Neural cell (in vitro differentiated cells): ENCODE data around the gene SDHC. TPM values are rescaled to one million over a fixed set of nuclear protein-coding genes. Genes with fewer than 3 reads are reported as not detected.
"Not testable (repeated sequence)": the region's sequence is repeated elsewhere in the genome, so short reads cannot be mapped to it uniquely, and the experiment has no call there.

ENCODE experiments used
- H2AFZ ChIP-seq: fragments of 200-600, 300-800 bp; sonication (generic), shearing (Covaris generic); 2 replicates; pipeline ENCODE4 v1.6.0; 2014; ENCODE audit warnings: low read depth, mild to moderate bottlenecking, antibody characterized with exemption, low read length, moderate library complexity
- H3F3A ChIP-seq: fragments of 200-600 bp; shearing (Covaris generic); 2 replicates; pipeline ENCODE4 v1.6.1; 2016; ENCODE audit warnings: mild to moderate bottlenecking, moderate library complexity, mixed read lengths, antibody characterized with exemption, low read length; ENCODE audit not compliant: insufficient read depth, poor library complexity, severe bottlenecking
- H3K27ac ChIP-seq: fragments of 200-600, 300-800 bp; sonication (generic), shearing (Covaris generic); 2 replicates; pipeline ENCODE4 v1.5.1; 2014; ENCODE audit warnings: mild to moderate bottlenecking, low read length, moderate library complexity
- H3K27me3 ChIP-seq: fragments of 300-800, 200-600 bp; sonication (generic), shearing (Covaris generic); 2 replicates; pipeline ENCODE4 v1.6.0; 2014; ENCODE audit warnings: mild to moderate bottlenecking, low read depth, low read length, moderate library complexity; ENCODE audit not compliant: insufficient read depth
- H3K36me3 ChIP-seq: fragments of 300-800, 200-600 bp; sonication (generic), shearing (Covaris generic); 2 replicates; pipeline ENCODE4 v1.5.1; 2014; ENCODE audit warnings: mild to moderate bottlenecking, antibody characterized with exemption, low read length, moderate library complexity; ENCODE audit not compliant: insufficient read depth
- H3K4me2 ChIP-seq: fragments of 300-800, 200-600 bp; sonication (generic), shearing (Covaris generic); 2 replicates; pipeline ENCODE4 v1.6.0; 2014; ENCODE audit warnings: mild to moderate bottlenecking, low read length
- H3K4me3 ChIP-seq: fragments of 300-800, 200-600 bp; sonication (generic), shearing (Covaris generic); 2 replicates; pipeline ENCODE4 v1.5.1; 2014; ENCODE audit warnings: mild to moderate bottlenecking, low read length, moderate library complexity
- H3K79me2 ChIP-seq: fragments of 200-600 bp; shearing (Covaris generic); replicated peaks from 2 replicates; pipeline ENCODE4 v1.6.0; 2014; ENCODE audit warnings: mild to moderate bottlenecking, low read length, moderate library complexity; ENCODE audit not compliant: insufficient read depth
- H3K9ac ChIP-seq: fragments of 300-800, 200-600 bp; sonication (generic), shearing (Covaris generic); 2 replicates; pipeline ENCODE4 v1.6.1; 2016; ENCODE audit warnings: mild to moderate bottlenecking, low read length, mixed read lengths
- H3K9me2 ChIP-seq: fragments of 200-600 bp; shearing (Covaris generic); 2 replicates; pipeline ENCODE4 v1.6.1; 2016; ENCODE audit warnings: mild to moderate bottlenecking, low read length, mixed read lengths; ENCODE audit not compliant: insufficient read depth
- H3K9me3 ChIP-seq: fragments of 200-600, 300-800 bp; sonication (generic), shearing (Covaris generic); 2 replicates; pipeline ENCODE4 v1.6.1; 2016; ENCODE audit warnings: mild to moderate bottlenecking, mixed run types, low read length, moderate library complexity, mixed read lengths
- H4K20me1 ChIP-seq: fragments of 200-600 bp; shearing (Covaris generic); 2 replicates; pipeline ENCODE4 v1.6.1; 2016; ENCODE audit warnings: mild to moderate bottlenecking, mixed run types; ENCODE audit not compliant: insufficient read depth
- EP300 ChIP-seq: fragments of 450-650 bp; conservative IDR thresholded peaks from 2 replicates; pipeline ENCODE4 v1.6.1; 2014; ENCODE audit warnings: antibody characterized with exemption, mild to moderate bottlenecking, moderate library complexity; ENCODE audit not compliant: poor library complexity, severe bottlenecking
- EZH2 ChIP-seq: fragments of 200-600, 300-800 bp; shearing (Covaris generic), sonication (generic); IDR thresholded peaks from 2 replicates; pipeline ENCODE4 v1.6.1; 2014; ENCODE audit warnings: antibody characterized with exemption, low read length, borderline replicate concordance, mild to moderate bottlenecking; ENCODE audit not compliant: insufficient read depth, poor library complexity, severe bottlenecking
- POLR2AphosphoS5 ChIP-seq: IDR thresholded peaks from 2 replicates; pipeline ENCODE4 v1.6.1; 2012
- TAF1 ChIP-seq: IDR thresholded peaks from 2 replicates; pipeline ENCODE4 v1.6.1; 2012; ENCODE audit warnings: low read depth
- polyA plus RNA-seq: library from polyadenylated mRNA; depleted of rRNA; stranded (reverse); fragments of >200 nt; gene quantifications from 2 replicates; pipeline ENCODE4 v1.2.3, GENCODE V29; 2014
- small RNA-seq, 3 experiments: library from RNA; depleted of rRNA; stranded (forward); fragments of <200 nt; gene quantifications; one replicate each; pipeline ENCODE3, GENCODE V24; 2012

SDHC gene
- polyA plus RNA-seq, 1 donor from 2014 or later: 41.6 TPM

DNA sequence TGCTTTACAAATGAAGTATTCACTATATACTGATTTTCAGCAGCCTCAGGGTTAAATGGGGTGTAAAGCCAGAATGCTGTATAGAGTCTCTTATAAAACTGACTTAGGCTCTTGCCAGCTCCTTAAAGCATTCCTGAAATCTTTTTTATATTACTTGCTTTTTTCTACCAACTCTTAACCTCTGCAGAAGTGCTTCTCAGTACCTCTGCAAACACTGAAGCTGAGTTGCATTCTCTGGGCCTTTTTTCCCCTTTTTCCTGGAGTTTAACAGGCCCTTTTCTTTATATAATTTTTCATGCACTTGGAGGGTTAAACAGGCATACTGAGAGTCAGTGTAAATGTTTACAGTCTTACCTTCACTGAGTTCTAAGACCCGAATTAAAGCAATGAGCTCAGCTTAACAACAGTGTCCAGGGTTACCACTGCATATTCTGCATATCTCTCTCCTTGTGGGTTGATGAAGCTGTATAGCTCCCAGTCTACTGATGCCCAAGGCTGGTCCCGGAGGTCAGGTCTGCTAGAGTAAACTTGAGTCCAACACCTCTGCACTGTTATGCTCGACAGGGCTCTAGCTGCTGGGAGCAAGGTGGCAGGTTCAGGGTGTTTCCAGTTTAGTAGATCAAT, 94.4 kb downstream of the SDHC start:
- Histone ChIP-seq H3K9ac (no peak overlapping the region), H3K9me3 (no peaks in the 10 kb centered on the region), H4K20me1 (no peaks in the 10 kb centered on the region), H3K27ac (no peak overlapping the region), H2AFZ (no peak overlapping the region), H3K27me3 (no peaks in the 10 kb centered on the region), H3K79me2 (no peaks in the 10 kb centered on the region), H3K9me2 (no peaks in the 10 kb centered on the region), H3K4me3 (no peak overlapping the region), H3K4me2 (no peak overlapping the region), H3K36me3 (no peaks in the 10 kb centered on the region), H3F3A (no peaks in the 10 kb centered on the region)
- TF ChIP-seq EZH2: no peak
- no peak for TF ChIP-seq TAF1
- no peak for TF ChIP-seq EP300
- no peak for TF ChIP-seq POLR2AphosphoS5

GRCh38 chr1:161409848-161410635, 95.9 kb downstream of the SDHC start:
- not testable (repeated sequence) for H3K4me3 ChIP-seq, H3K9me2 ChIP-seq, H3K27ac ChIP-seq

GRCh38 chr1:161410636-161410970, 96.4 kb downstream of the SDHC start:
- not testable (repeated sequence) for H3K9ac ChIP-seq, H2AFZ ChIP-seq, H3K4me2 ChIP-seq, H4K20me1 ChIP-seq, H3K9me3 ChIP-seq, H3F3A ChIP-seq, H3K79me2 ChIP-seq, H3K36me3 ChIP-seq, H3K27ac ChIP-seq, H3K4me3 ChIP-seq, H3K27me3 ChIP-seq, H3K9me2 ChIP-seq

More at GRCh38 chr1:161409848-161410635, 95.9 kb downstream of the SDHC start:
- not testable (repeated sequence) for H4K20me1 ChIP-seq, H3K79me2 ChIP-seq, H3K27me3 ChIP-seq, H3K9ac ChIP-seq, H3F3A ChIP-seq, H3K4me2 ChIP-seq, H2AFZ ChIP-seq, H3K9me3 ChIP-seq, H3K36me3 ChIP-seq

Small RNA genes lying within 50 kb of the gene (small RNA-seq; reads per million reads assigned to genes)
- gene AL592295.2: 0 reads per million in 3 experiments
- 0 reads per million in 3 experiments for gene RNU6-481P

Other genes starting within 250 kb of the SDHC start
- gene ARHGAP30, start 244.5 kb upstream of the SDHC start, polyA plus RNA-seq: not detected in 2 replicates
- not detected in 2 replicates for gene NECTIN4, start 224.8 kb upstream of the SDHC start, polyA plus RNA-seq
- gene KLHDC9, start 216.0 kb upstream of the SDHC start, polyA plus RNA-seq: 78.1 and 106 TPM in 2 replicates
- gene PFDN2, start 196.3 kb upstream of the SDHC start, polyA plus RNA-seq: 161 and 193 TPM in 2 replicates
- gene NIT1, start 196.3 kb upstream of the SDHC start, polyA plus RNA-seq: 66.1 and 83.5 TPM in 2 replicates
- 29.6 and 42.6 TPM in 2 replicates for gene DEDD, start 181.7 kb upstream of the SDHC start, polyA plus RNA-seq
- gene UFC1, start 160.4 kb upstream of the SDHC start, polyA plus RNA-seq: 87.4 and 104 TPM in 2 replicates
- gene USP21, start 154.9 kb upstream of the SDHC start, polyA plus RNA-seq: 18.3 and 20.2 TPM in 2 replicates
- gene PPOX, start 148.0 kb upstream of the SDHC start, polyA plus RNA-seq: 93.9 and 107 TPM in 2 replicates
- gene B4GALT3, start 136.9 kb upstream of the SDHC start, polyA plus RNA-seq: 39.8 and 43.7 TPM in 2 replicates
- gene ADAMTS4, start 115.3 kb upstream of the SDHC start, polyA plus RNA-seq: 0.04 TPM in 1 of 2 replicates, not detected in the other
- 166 and 197 TPM in 2 replicates for gene NDUFS2, start 112.0 kb upstream of the SDHC start, polyA plus RNA-seq
- gene FCER1G, start 99.1 kb upstream of the SDHC start, polyA plus RNA-seq: 3.5 TPM in 1 of 2 replicates, not detected in the other
- not detected in 2 replicates for gene APOA2, start 90.8 kb upstream of the SDHC start, polyA plus RNA-seq
- gene TOMM40L, start 88.3 kb upstream of the SDHC start, polyA plus RNA-seq: 32.5 and 40.1 TPM in 2 replicates
- gene NR1I3, start 76.2 kb upstream of the SDHC start, polyA plus RNA-seq: not detected in 2 replicates
- 51.2 and 62.5 TPM in 2 replicates for gene PCP4L1, start 55.6 kb upstream of the SDHC start, polyA plus RNA-seq
- 0.92 TPM in 1 of 2 replicates, not detected in the other for gene MPZ, start 4.4 kb upstream of the SDHC start, polyA plus RNA-seq
- gene CFAP126, start 53.5 kb downstream of the SDHC start, polyA plus RNA-seq: not detected in 2 replicates
- gene FCGR2A, start 191.1 kb downstream of the SDHC start, polyA plus RNA-seq: not detected in 2 replicates
- gene HSPA6, start 210.2 kb downstream of the SDHC start, polyA plus RNA-seq: 2.6 and 3.8 TPM in 2 replicates
- gene FCGR3A, start 235.4 kb downstream of the SDHC start, polyA plus RNA-seq: not detected in 2 replicates